GM18519 (cell line): ENCODE data around the gene PDZRN4.
"Not testable (repeated sequence)": the region's sequence is repeated elsewhere in the genome, so short reads cannot be mapped to it uniquely, and the experiment has no call there.

Experiments
- ATAC-seq: cut with Tn5 transposase; IDR thresholded peaks from one replicate; pipeline ENCODE4 v1.9.1; 2021; ENCODE audit warnings: mild to moderate bottlenecking, moderate library complexity; ENCODE audit not compliant: unreplicated experiment, low FRiP score

The PDZRN4 gene

DNA sequence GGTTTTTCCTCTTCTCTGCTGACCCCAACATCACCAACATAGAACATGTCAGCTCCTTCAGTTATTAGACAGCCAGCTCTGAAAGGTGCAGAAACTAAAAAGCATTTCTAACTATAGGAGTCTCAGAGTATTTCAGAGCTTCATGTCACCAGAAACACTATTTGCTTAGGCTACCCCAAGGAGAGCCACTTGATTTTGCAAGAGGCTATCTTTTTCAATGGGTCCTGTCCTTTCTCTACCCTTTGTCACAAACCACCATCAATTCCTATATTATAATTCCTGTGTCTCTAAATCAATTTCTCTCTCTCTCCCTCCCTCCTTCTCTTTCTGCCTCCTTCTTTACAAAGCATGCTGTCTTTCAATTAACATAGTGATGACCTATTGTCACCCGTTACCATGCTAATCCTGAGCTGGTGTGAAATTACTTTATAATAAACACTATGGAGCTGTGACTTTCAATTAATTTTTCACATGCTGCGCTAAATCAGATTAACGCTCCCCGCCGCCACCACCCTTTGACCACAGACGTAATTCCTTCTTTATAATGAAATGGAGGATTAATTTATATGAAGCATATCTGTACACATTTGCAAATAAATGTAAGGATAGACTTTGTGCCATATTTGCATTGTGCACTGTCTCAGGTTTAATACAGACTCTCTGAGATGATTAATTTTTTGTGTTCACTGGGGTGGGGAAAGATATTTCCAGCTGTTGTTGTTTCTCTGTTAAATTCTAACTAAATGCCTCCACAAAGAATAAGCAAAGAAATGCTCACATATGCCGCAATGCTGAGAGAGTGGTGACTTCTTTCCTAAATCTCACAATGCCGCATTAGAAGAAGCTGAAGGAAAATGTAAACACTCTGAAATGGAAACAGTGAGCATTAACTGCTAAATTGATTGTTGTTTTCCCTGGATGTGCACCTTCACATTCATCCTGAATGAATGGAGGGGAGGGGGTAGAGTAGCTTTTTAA is 418.6 kb downstream of the PDZRN4 start:
- no peak for ATAC-seq

DNA sequence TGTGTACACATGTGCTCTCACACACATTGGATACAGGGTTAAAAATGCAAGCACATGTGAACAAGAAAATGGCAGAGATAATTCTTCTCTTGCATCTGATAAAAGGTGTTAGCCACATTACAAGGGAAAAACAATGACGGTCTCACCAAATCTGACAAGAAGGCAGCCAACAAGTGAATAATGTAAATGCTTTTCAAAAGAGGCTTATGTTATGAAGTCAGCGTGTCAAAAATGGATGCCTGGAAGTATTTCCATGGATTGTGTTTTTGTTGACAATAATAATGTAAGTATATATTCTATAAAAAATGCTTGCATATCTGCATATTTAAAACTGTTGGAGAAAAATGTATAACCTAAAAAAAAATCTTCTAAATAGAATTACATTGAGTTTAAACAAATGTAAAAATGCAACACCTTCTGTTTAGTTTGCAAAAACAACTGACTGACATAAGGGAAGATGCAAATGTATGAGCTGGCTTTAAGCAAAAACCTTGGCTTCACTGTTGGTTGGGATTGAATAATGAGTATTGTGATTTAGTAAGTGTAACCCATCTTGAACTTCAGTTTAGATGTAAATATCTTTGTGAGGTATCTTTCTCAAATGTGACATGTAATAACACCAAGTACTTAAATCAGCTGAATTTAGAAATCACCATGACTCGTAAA is 424.9 kb downstream of the PDZRN4 start:
- no peak for ATAC-seq

DNA sequence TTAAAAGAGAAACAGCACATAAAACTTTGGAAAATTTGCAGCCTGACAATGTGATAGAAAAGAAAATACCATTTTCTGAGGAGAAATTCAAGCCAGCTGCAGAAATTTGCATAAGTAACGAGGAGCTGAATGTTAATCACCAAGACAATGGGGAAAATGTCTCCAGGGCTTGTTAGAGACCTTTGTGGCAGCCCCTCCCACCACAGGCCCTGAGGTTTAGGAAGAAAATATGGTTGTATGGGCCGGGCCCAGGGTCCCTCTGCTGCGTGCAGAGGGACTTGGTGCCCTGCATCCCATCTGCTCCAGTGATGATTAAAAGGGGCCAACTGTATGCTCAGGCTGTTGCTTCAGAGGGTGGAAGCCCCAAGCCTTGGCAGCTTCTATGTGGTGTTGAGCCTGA is 427.1 kb downstream of the PDZRN4 start:
- not testable (repeated sequence) for ATAC-seq

DNA sequence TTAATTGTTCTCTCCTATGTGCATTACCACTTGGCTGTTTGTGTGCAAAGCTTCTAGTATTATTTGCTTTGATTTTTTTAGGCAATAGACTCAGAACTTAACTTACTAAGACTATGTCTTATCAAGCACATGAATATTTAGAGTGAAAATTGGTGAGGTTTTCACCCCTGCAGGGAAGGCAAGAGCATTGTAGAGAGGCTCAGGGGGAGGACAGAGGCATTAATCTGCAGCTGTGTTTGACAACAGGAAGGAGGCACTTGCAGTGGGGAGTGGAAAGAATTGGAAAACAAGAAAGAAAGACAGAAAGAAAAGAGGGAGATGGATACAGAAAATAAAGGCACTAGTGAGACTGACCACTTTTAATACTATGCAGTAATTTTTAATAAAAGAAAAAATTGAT is 431.6 kb downstream of the PDZRN4 start:
- ATAC-seq = no peak

DNA sequence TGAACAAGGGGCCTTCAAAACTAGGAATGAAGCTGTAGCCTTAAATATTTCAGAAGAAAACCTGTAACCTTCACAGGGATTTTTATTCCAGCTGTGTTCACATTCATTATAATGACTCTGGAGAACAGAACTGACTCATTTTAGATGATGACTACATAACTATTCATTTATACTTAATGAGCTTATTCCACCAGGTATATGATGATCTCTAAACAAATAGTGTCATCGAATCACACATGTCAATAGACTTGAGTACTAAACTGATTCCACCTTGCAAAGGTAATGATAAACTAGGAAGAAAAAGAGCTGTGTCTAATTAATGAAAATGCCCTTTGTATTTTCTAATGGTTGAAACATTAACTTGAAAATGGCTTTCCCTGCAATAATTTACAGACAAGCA is 433.2 kb downstream of the PDZRN4 start:
- no peak for ATAC-seq
